HG02840 (cell line): Measurements from ENCODE around the gene AHDC1.

Experiments
- ATAC-seq: cut with Tn5 transposase; IDR thresholded peaks from one replicate; pipeline ENCODE4 v1.9.1; 2021; ENCODE audit warnings: mild to moderate bottlenecking, moderate library complexity, moderate number of reproducible peaks; ENCODE audit not compliant: unreplicated experiment, low FRiP score

The AHDC1 gene

GRCh38 chr1:27585684-27586083 is 18.3 kb downstream of the AHDC1 start:
- no peak for ATAC-seq

GRCh38 chr1:27584453-27584852 is 19.5 kb downstream of the AHDC1 start:
- ATAC-seq, result no peak

GRCh38 chr1:27583479-27583878 is 20.5 kb downstream of the AHDC1 start:
- no peak for ATAC-seq

- no peak for ATAC-seq
These were observed 22.1 kb downstream of the AHDC1 start for GRCh38 chr1:27581823-27582243.

GRCh38 chr1:27577504-27578188 is 26.3 kb downstream of the AHDC1 start:
- no peak for ATAC-seq

GRCh38 chr1:27576806-27577227 is 27.1 kb downstream of the AHDC1 start:
- no peak for ATAC-seq

GRCh38 chr1:27575840-27576331 is 28.1 kb downstream of the AHDC1 start:
- no peak for ATAC-seq

- no peak for ATAC-seq
These were observed 28.8 kb downstream of the AHDC1 start for GRCh38 chr1:27574871-27575831.

GRCh38 chr1:27574001-27574781 is 29.8 kb downstream of the AHDC1 start:
- ATAC-seq, result no peak

GRCh38 chr1:27572679-27573426 is 31.1 kb downstream of the AHDC1 start:
- no peak for ATAC-seq

GRCh38 chr1:27572019-27572678 is 31.8 kb downstream of the AHDC1 start:
- no peak for ATAC-seq

- ATAC-seq, result no peak
These were observed 32.4 kb downstream of the AHDC1 start for GRCh38 chr1:27571439-27572018.

GRCh38 chr1:27570784-27571183 is 33.2 kb downstream of the AHDC1 start:
- ATAC-seq, result no peak

GRCh38 chr1:27570356-27570755 is 33.6 kb downstream of the AHDC1 start:
- no peak for ATAC-seq

- ATAC-seq, result no peak
These were observed 34.2 kb downstream of the AHDC1 start for GRCh38 chr1:27569506-27570291.

- no peak for ATAC-seq
These were observed 34.9 kb downstream of the AHDC1 start for GRCh38 chr1:27569088-27569460.

- peak; percentile 82 for ATAC-seq
These were observed 35.5 kb downstream of the AHDC1 start for GRCh38 chr1:27568300-27569087.

- no peak for ATAC-seq
These were observed 36.0 kb downstream of the AHDC1 start for GRCh38 chr1:27567971-27568299.
